Gastroesophageal sphincter (tissue), 4 donors: ENCODE data around the gene CABLES2. TPM values are rescaled to one million over a fixed set of nuclear protein-coding genes. Genes with fewer than 3 reads are reported as not detected.
A peak's percentile ranks its signal among the peaks of the same experiment; 100 is the strongest.

Source experiments
- ATAC-seq: fragments of 150-250 bp; one replicate; pipeline ENCODE4 v1.9.1; 2016; ENCODE audit warnings: mild to moderate bottlenecking, moderate library complexity
- H3K27ac ChIP-seq, 4 donors: fragments of 200-600 bp; sonication (generic) in 3 of 4; 1 replicate in 3 of 4; 2 replicates in 1 of 4; pipeline ENCODE4 v1.5.1; 2016 to 2019
- H3K27me3 ChIP-seq: fragments of 200-600 bp; sonication (generic); one replicate; pipeline ENCODE4 v1.5.1; 2019
- H3K36me3 ChIP-seq, 2 donors: fragments of 200-600 bp; sonication (generic); one replicate each; pipeline ENCODE4 v1.5.1; 2019; ENCODE audit warnings: control low read depth in 1 of 2
- H3K4me1 ChIP-seq, 3 donors: fragments of 200-600 bp; sonication (generic); 1 replicate in 2 of 3; 2 replicates in 1 of 3; pipeline ENCODE4 v1.5.1; 2016 to 2019; ENCODE audit warnings: control low read depth in 2 of 3
- H3K4me3 ChIP-seq, 2 donors: fragments of 200-600 bp; sonication (generic); one replicate each; pipeline ENCODE4 v1.5.1; 2019; ENCODE audit warnings: mild to moderate bottlenecking in 1 of 2, moderate library complexity in 1 of 2
- H3K9me3 ChIP-seq, 3 donors: fragments of 200-600 bp; sonication (generic); one replicate each; pipeline ENCODE4 v1.5.1; 2017 to 2019; ENCODE audit warnings: control low read depth in 2 of 3
- EP300 ChIP-seq: sonication (generic); formaldehyde crosslinking; IDR thresholded peaks from one replicate; pipeline ENCODE4 v1.6.1; 2017; ENCODE audit warnings: antibody characterized with exemption, mild to moderate bottlenecking
- POLR2A ChIP-seq, 2 donors: fragments of 450-650 bp; IDR thresholded peaks; one replicate each; pipeline ENCODE4 v1.6.1; 2017; ENCODE audit warnings: antibody characterized with exemption in 2 of 2, mild to moderate bottlenecking in 2 of 2, moderate library complexity in 1 of 2
- POLR2AphosphoS5 ChIP-seq: sonication (generic); formaldehyde crosslinking; IDR thresholded peaks from one replicate; pipeline ENCODE4 v1.6.1; 2017; ENCODE audit warnings: antibody characterized with exemption
- WGBS, 2 donors: methylation state at CpG; one replicate each; pipeline ENCODE4 v1.1.5; 2018; ENCODE audit warnings: low coverage in 1 of 2; 5-methylcytosine and 5-hydroxymethylcytosine counted together
- total RNA-seq, 4 donors: library from RNA; depleted of rRNA; stranded (reverse); fragments of >200 nt; gene quantifications; one replicate each; pipeline ENCODE4 v1.1.0, GENCODE V29; 2016
- TF ChIP-seq, protein P1 (sequence below), 4 experiments: fragments of 200-600 bp in 2 of 4; fragments of 450-650 bp in 2 of 4; sonication (generic) in 1 of 4; IDR thresholded peaks; one replicate each; pipeline ENCODE4 v1.5.1; 2017 to 2019; ENCODE audit warnings: antibody characterized with exemption in 4 of 4, mild to moderate bottlenecking in 2 of 4, moderate library complexity in 2 of 4

The CABLES2 gene
- total RNA-seq, 4 donors from 2014 or later, result 2.7 to 9.8 (median 3.8) TPM

DNA sequence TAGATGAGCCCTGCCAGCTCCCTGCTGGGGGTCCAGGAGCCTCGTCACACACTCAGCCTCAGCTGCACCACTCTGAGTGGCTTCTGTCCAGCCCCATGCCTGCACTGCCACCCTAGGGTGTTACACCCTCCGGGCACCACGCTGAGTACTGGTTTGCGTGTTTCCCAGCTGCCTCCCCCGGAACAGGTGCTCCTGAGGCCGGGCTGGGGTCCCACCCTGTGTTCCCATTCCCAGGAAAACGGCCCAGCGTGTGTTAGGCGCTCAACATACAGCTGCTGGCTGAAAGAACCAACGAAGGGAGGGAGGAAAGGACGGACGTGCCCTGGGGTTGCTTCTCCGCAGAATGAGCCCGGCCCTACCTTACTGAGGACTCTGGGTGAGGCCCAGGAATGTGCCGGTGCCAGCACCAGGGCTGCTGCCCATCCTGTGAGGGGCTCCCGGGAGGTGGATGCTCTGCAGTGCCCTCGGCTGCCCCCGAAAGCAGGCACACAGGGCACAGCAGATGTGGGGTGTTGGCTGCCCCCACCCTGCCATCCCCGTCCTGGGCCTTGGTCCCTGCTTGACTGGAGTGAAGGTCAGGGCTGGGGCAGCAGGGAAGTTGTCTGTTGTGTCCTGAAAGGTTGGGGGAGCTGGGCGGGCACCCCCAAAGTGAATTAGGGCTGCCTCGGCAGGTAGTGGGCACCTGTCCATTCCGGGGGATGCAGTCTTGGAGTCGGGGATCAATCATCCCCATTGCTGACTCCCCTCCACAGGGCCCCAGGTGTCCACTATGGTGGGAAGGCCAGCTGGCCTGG lies 56.3 kb downstream of the CABLES2 start:
- TF ChIP-seq EP300 (no peak), POLR2A (IDR thresholded peaks at IDR 0.05) (no peak), POLR2AphosphoS5 (no peak)
- TF ChIP-seq, protein P1, sequence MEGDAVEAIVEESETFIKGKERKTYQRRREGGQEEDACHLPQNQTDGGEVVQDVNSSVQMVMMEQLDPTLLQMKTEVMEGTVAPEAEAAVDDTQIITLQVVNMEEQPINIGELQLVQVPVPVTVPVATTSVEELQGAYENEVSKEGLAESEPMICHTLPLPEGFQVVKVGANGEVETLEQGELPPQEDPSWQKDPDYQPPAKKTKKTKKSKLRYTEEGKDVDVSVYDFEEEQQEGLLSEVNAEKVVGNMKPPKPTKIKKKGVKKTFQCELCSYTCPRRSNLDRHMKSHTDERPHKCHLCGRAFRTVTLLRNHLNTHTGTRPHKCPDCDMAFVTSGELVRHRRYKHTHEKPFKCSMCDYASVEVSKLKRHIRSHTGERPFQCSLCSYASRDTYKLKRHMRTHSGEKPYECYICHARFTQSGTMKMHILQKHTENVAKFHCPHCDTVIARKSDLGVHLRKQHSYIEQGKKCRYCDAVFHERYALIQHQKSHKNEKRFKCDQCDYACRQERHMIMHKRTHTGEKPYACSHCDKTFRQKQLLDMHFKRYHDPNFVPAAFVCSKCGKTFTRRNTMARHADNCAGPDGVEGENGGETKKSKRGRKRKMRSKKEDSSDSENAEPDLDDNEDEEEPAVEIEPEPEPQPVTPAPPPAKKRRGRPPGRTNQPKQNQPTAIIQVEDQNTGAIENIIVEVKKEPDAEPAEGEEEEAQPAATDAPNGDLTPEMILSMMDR (IDR thresholded peaks at IDR 0.05), result no peak
- H3K27ac ChIP-seq, result peak overlapping the region in 3 of 4 donors; percentile 88 to 94 (median 93)
- no peak for ATAC-seq

DNA sequence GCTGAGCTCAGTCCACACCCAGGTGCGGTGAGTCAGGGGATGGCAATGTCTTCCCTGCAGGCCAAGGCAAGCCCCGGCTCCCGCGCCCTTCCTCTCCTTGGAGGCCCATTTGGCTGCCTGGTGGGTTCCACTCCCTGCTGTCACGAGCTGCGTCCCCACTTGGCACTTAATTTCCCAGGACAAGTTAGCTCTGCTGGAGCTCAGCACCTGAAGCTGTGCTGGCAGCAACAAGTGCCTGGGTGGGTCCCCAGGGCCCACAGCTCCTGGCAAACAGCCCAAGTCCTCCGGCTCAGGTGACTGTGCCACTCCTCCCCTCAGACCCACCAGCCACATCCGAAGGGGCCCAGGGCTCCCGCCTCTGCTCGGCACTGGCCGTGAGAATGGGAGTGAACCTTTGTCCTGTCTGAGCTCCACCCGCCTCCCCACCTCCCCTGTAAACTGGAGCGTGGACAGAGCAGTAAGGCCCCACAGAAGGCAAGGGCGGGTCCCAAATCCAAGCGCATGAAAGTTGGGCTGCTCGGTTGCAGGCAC lies 56.9 kb downstream of the CABLES2 start:
- Histone ChIP-seq H3K27me3 (no peaks in the 10 kb centered on the region), H3K4me1 (peaks cover 0 to 46% (median 23%) of the 10 kb centered on the region in 3 donors), H3K4me3 (no peak overlapping the region), H3K36me3 (peaks cover 0 to 67% of the 10 kb centered on the region in 2 donors), H3K27ac (peak overlapping the region in 3 of 4 donors; percentile 88 to 94 (median 93)), H3K9me3 (no peaks in the 10 kb centered on the region)
- TF ChIP-seq POLR2A (IDR thresholded peaks at IDR 0.05), result no peak
- TF ChIP-seq EP300, result no peak
- no peak for TF ChIP-seq POLR2AphosphoS5
- TF ChIP-seq, protein P1 (IDR thresholded peaks at IDR 0.05), result no peak
- 69 to 90% methylated on average over 2 to 7 of the region's 16 CpGs for WGBS, 2 donors
- ATAC-seq, result no peak

More for the DNA sequence above, 56.3 kb downstream of the CABLES2 start:
- Histone ChIP-seq H3K4me1 (peaks cover 3 to 52% (median 30%) of the 10 kb centered on the region in 3 donors), H3K4me3 (no peak overlapping the region), H3K36me3 (peaks cover 0 to 60% of the 10 kb centered on the region in 2 donors), H3K27me3 (no peaks in the 10 kb centered on the region), H3K9me3 (no peaks in the 10 kb centered on the region)
- 76% methylated on average over 3 of the region's 23 CpGs; no CpG with 5 or more reads in 1 of the 2 donors for WGBS, 2 donors

DNA sequence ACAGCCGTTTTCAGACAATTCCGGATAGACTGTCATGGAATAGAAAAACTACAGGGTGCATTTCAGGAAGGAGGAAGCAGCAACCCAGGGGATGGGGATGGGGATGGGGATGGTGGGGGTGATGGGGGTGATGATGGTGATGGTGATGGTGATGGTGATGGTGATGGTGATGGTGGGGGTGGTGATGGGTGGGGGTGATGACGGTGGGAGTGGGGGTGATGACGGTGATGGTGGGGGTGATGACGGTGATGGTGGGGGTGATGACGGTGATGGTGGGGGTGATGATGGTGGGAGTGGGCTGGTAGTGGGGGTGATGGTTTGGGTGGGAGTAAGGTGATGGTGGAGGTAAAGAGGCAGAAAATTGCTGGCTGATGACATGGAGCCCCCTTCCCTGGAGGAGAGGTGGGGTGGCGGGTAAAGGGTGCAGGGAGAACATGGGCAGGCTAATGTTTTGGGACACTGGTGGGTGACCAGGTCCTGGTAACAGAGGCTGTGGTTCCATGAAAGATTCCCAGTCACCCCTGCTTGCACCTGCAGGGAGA lies 57.5 kb downstream of the CABLES2 start:
- H3K4me1 ChIP-seq, result peaks cover 0 to 40% (median 18%) of the 10 kb centered on the region in 3 donors
- peaks cover 0 to 72% of the 10 kb centered on the region in 2 donors for H3K36me3 ChIP-seq
- H3K9me3 ChIP-seq, result no peaks in the 10 kb centered on the region
- TF ChIP-seq POLR2A (IDR thresholded peaks at IDR 0.05) (no peak), POLR2AphosphoS5 (no peak), EP300 (no peak)
- TF ChIP-seq, protein P1 (IDR thresholded peaks at IDR 0.05), result no peak
- H3K27ac ChIP-seq, result peak overlapping the region in 3 of 4 donors; percentile 88 to 94 (median 93)
- WGBS, 2 donors, result 74 to 93% methylated on average over 2 of the region's 7 CpGs
- no peak for ATAC-seq
- no peak overlapping the region for H3K4me3 ChIP-seq
- H3K27me3 ChIP-seq, result no peaks in the 10 kb centered on the region

DNA sequence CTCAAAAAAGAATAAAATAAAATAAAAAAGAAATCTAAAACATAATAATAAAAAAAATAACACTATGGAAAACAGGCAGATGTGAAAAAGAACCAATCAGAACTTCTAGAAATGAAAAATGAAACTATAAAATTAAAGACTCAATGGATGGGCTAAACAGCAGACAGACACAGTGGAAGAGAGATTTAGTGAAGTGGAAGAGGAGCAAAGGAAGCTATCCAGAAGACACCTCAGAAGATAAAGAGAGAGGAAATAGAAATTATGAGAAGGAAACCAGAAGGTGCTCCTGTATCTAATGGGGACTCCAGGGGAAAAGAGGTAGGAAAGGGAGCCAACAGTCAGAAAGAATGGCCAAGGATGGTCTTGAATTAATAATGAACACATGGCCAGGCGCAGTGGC lies 58.5 kb downstream of the CABLES2 start:
- peaks cover 0 to 82% of the 10 kb centered on the region in 2 donors for H3K36me3 ChIP-seq
- 100% methylated on average over 1 of the region's 1 CpG; no CpG with 5 or more reads in 1 of the 2 donors for WGBS, 2 donors
- no peaks in the 10 kb centered on the region for H3K27me3 ChIP-seq
- TF ChIP-seq EP300 (no peak), POLR2A (IDR thresholded peaks at IDR 0.05) (no peak), POLR2AphosphoS5 (no peak)
- TF ChIP-seq, protein P1 (IDR thresholded peaks at IDR 0.05), result no peak
- no peak for ATAC-seq
- H3K4me1 ChIP-seq, result peaks cover 0 to 30% (median 7%) of the 10 kb centered on the region in 3 donors
- H3K27ac ChIP-seq, result no peak overlapping the region
- H3K4me3 ChIP-seq, result no peak overlapping the region
- no peaks in the 10 kb centered on the region for H3K9me3 ChIP-seq
